ENCODE results near the gene GMPPB.

DNA sequence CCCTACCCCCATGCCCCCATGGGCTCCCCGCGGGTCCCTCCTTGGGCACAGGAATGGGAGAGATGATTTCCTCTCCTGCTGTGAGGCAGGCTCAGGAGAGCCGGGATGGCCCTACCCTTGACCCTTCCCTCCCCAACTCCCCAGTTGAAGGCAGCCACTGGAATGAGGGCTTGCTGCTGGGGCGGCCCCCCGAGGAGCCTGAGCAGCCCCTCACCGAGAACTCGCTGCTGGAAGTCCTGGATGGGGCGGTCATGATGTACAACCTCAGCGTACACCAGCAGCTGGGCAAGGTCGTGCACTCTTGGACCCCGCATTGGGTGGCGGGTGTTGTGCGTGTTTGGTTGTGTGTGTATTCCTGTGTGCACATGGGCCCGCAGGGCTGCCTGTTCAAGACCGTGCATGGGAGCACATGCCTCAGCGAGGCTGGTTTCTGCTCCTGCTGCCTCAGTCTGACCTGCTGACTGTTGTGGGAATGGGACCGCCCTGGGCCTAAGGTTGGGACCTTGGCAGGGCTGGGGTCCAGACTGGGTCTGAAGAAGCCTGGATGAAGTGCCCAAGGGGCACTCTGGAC is 18.3 kb downstream of the GMPPB start:
- TF ChIP-seq CTCF (IDR thresholded peaks at IDR 0.05; ENCODE audit: low read depth, low read length) (no peak), EZH2phosphoT487 (IDR thresholded peaks at IDR 0.05; ENCODE audit: low read depth) (no peak)

All from OCI-LY3 (cell line).